Measurements from ENCODE around the gene TNK2.
"Not testable (repeated sequence)": the region's sequence is repeated elsewhere in the genome, so short reads cannot be mapped to it uniquely, and the experiment has no call there.

The TNK2 gene

GRCh38 chr3:195824425-195825190 lies 83.7 kb downstream of the TNK2 start:
- not testable (repeated sequence) for DNase-seq (ENCODE audit: low read depth in 3 of 3, low spot score in 1 of 3)

DNA sequence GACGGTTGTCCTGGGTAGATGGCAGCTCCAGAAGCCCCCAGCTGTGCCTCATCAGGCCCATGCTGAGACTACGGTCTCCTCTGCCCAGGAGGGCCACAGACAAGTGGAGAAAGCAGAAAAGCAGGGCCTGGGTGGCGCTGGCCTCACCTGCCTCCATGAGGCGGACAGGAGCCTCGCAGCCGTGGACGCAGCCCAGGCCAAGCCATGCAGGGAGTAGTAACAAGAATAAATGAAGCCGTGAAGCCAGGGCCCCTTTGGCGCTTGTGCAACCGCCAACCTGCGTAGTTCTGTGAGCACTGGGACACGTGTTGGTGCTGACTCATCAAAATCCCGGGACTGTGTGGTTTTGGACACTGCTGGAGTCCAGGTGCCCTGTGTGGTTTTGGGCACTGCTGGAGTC lies 84.4 kb downstream of the TNK2 start:
- no peak for DNase-seq (ENCODE audit: low read depth in 3 of 3, low spot score in 1 of 3)

GRCh38 chr3:195823280-195823679 lies 85.1 kb downstream of the TNK2 start:
- no peak for DNase-seq (ENCODE audit: low read depth in 3 of 3, low spot score in 1 of 3)

- DNase-seq (ENCODE audit: low read depth in 3 of 3, low spot score in 1 of 3): no peak
These were observed 86.1 kb downstream of the TNK2 start for GRCh38 chr3:195822131-195822696.

DNA sequence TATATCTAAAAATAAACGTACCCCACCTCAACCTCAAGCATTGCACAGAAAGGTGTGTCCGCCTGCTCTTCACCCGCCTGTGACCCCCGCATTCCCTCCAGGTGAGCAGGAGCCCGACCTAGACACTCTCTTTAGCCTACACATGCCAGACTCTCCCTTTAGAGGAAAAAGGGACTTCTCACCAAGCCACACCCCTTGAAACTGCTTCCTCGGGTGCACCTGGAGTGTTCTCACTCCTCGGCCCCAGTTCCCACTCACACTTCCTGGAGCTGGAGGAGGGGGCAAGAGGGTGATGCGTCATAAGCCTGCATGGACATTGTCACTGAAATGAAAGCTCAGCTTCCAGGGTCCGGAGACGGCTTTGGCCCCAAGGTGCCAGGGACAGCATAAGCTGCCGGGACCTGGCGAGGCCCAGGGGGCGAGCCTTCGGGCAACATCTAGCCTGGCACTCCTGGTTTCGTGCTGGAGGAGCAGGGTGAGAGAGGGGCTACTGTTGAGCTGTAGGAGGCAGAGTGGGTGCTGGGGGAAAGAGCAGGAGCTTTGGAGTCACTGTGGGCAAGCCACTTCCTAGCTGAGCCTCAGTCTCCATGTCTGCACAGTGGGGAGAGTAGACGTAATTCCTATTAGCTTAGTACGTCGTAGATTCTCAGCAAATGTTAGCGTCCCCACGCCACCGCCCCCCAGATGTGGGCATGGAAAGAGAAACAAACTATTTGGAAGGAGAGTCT lies 86.8 kb downstream of the TNK2 start:
- DNase-seq (ENCODE audit: low read depth in 3 of 3, low spot score in 1 of 3): no peak

GRCh38 chr3:195820901-195821300 lies 87.5 kb downstream of the TNK2 start:
- no peak for DNase-seq (ENCODE audit: low read depth in 3 of 3, low spot score in 1 of 3)

DNA sequence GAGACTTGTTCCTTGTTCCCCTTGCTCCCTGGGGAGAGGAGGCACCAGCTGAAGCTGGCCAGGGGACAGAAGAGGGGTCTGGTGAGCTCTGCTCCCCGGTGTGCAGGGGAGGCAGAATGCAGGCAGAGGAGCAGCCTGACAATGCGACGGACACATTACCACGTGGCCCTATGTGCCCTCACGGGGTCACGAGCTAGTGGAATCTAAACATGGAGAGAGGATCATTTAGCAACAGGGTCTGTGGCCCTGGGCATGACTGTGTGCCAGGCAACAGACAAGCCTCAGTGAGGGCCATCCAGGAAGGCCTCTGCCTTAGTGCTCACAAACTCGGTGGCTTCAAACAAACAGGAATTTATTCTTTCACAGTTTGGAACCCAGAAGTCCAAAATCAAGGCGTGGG lies 88.2 kb downstream of the TNK2 start:
- no peak for DNase-seq (ENCODE audit: low read depth in 3 of 3, low spot score in 1 of 3)

DNA sequence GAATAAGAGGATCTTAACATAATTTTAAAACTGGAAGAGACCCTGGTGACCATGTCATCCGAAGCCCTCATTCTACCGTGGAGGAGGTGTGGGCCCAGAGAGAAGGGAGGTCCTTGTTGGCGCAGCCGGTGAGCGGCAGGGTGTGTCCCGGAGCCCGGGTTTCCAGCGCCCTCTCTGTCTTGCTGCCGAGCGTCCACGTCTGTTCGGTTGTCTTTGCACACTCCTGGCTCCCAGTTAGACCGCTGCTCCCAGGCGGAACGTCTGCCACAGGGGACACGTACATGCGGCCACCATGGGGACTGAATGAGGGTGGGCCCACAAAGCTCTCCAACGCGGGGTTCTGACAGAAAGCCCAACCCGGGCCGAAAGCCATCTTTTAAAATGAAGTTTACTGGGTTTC lies 90.0 kb downstream of the TNK2 start:
- DNase-seq (ENCODE audit: low read depth in 3 of 3, low spot score in 1 of 3): no peak

DNA sequence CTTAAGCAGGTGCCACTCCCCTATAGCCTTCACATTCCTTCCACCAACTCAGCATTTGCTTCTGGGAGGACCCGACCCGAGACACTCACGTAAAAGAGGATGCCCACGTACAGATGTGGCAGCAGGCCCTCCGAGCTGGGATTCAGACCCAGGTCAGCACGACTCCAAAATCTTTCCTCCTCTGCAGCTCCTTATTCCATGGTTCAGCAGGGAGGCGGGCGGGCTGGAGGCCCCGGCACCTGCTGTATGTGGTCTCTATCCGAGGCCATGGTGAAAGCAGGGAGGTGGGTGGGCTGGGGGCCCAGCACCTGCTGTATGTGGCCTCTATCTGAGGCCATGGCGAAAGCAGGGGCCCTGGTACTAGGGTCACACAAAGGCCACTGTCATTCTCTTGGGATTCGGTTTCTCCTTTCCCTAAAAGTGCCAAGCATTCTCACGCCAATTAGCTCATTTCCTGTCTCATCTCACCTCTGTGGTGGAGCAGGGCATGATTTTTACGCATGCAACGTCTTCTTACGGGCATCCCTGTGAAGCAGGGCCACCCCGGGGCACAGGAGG lies 90.7 kb downstream of the TNK2 start:
- DNase-seq (ENCODE audit: low read depth in 3 of 3, low spot score in 1 of 3): no peak

DNA sequence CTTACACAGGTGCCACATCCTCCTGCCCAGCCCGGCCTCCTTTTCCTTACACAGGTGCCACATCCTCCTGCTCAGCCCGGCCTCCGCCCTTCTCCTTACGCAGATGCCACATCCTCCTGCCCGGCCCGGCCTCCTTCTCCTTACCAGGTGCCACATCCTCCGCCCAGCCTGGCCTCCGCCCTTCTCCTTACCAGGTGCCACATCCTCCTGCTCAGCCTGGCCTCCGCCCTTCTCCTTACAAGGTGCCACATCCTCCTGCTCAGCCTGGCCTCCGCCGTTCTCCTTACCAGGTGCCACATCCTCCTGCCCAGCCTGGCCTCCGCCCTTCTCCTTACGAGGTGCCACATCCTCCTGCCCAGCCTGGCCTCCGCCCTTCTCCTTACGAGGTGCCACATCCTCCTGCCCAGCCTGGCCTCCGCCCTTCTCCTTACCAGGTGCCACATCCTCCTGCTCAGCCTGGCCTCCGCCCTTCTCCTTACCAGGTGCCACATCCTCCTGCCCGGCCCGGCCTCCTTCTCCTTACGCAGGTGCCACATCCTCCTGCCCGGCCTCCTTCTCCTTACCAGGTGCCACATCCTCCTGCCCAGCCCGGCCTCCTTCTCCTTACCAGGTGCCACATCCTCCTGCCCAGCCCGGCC lies 92.0 kb downstream of the TNK2 start:
- not testable (repeated sequence) for DNase-seq (ENCODE audit: low read depth in 3 of 3, low spot score in 1 of 3)

DNA sequence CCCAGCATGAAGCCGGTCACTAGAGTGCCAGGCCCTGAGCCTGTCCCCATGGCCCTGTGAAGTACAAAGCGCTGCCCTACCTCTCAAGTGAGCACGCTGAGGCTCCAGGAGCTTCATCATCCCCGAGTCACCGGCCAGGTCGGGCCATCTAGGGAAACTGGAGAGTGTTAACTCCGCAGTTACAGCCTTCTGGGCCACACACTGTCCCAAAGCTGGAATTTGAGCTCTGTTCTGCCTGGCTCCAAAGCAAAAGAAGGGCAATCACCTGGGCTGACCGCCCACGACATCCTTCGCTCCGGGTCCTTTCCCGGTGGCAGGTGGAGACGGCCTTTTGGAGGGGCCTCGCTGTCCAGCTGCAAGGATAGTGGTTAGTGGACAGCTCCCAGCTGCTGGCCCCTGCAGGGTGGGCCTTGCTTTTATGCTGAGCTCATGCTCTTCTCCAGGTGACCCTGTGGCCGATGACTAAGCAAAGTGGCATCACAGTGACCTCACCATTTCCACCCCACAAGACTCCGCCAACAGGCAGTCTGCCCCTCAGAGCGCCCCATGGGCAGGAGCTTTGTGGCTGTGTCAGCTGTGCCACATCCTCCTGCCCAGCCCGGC lies 93.1 kb downstream of the TNK2 start:
- no peak for DNase-seq (ENCODE audit: low read depth in 3 of 3, low spot score in 1 of 3)

DNA sequence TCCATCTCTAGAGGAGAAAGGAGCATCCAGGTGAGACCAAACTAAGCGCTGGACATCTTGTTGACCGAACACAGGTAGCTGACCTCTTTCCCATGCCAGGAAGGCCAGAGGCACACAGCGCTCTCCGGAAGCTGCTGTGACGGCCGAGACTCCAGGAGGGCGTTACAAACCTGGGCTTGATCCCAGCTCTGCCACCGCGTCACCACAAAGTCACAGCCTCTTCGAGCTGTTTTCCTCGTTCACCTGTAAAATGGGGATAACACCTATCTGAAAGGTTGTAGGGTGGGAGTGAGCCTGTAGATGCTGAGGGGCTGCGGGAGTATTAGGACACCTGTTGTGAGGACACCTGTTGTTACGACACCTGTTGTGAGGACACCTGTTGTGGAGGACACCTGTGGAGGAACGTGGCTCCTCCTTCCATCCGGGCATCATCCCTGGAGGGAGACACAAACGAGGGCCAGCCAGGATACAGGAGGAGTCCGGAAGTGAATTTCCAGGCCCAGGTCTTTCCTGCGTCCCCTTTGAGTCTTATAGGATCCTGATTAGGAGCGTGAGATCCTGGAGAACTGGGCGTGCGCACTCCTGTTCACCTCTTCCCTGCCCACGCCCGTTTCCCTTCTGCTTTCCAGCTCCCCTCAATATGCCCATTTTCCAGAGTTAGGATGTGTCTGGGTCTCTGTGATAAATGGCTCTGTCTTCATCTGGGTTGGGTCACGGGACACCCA lies 94.3 kb downstream of the TNK2 start:
- no peak for DNase-seq (ENCODE audit: low read depth in 3 of 3, low spot score in 1 of 3)
